Psoas muscle (tissue), 8 donors: ENCODE data around the gene CAMK1D. TPM values are rescaled to one million over a fixed set of nuclear protein-coding genes. Genes with fewer than 3 reads are reported as not detected.
"Not testable (repeated sequence)": the region's sequence is repeated elsewhere in the genome, so short reads cannot be mapped to it uniquely, and the experiment has no call there.

ENCODE experiments used
- ATAC-seq, 4 donors: fragments of 200-7000 bp; cut with Tn5 transposase; one replicate each; pipeline ENCODE4 v1.9.1; 2020; ENCODE audit warnings: moderate library complexity in 3 of 4, mild to moderate bottlenecking in 2 of 4
- DNase-seq, 2 donors: peaks; one replicate each; pipeline ENCODE4 v3.0.0-alpha.2; 2020
- H3K27ac ChIP-seq: fragments of 200-600 bp; one replicate; pipeline ENCODE4 v1.8.0; 2022
- H3K27me3 ChIP-seq, 3 donors: fragments of 200-600 bp in 1 of 3; one replicate each; pipeline versions ENCODE4 v1.6.1 to v1.8.0; 2013 to 2022; ENCODE audit warnings: low read length in 2 of 3, mild to moderate bottlenecking in 2 of 3, moderate library complexity in 1 of 3; ENCODE audit not compliant: insufficient read depth in 3 of 3
- H3K36me3 ChIP-seq, 2 donors: fragments of 200-600 bp in 1 of 2; one replicate each; pipeline versions ENCODE4 v1.6.1 to v1.8.0; 2013 to 2022; ENCODE audit warnings: low read depth in 1 of 2, mild to moderate bottlenecking in 1 of 2, moderate library complexity in 1 of 2; ENCODE audit not compliant: insufficient read depth in 1 of 2
- H3K4me1 ChIP-seq: fragments of 200-600 bp; one replicate; pipeline ENCODE4 v1.8.0; 2022
- H3K4me3 ChIP-seq: fragments of 200-600 bp; one replicate; pipeline ENCODE4 v1.8.0; 2022; ENCODE audit warnings: mild to moderate bottlenecking
- H3K9me3 ChIP-seq: fragments of 200-600 bp; one replicate; pipeline ENCODE4 v1.8.0; 2022
- CTCF ChIP-seq: fragments of 200-600 bp; IDR thresholded peaks from one replicate; pipeline ENCODE4 v1.8.0; 2022; ENCODE audit warnings: antibody characterized with exemption
- WGBS, 3 donors: extraction: QIAGEN DNeasy Blood & Tissue Kit; methylation state at CpG; one replicate each; pipeline versions ENCODE4 v1.1.6 to v1.1.7; 2013; 5-methylcytosine and 5-hydroxymethylcytosine counted together
- intact Hi-C, 2 donors: fragments of 100-400 bp; cut with DNase I; formaldehyde crosslinking; loops; one replicate each; pipeline versions ENCODE4 v1.11.0 to v1.14.2; 2022
- polyA plus RNA-seq, 3 donors: library from polyadenylated mRNA; stranded (reverse); fragments of 200-250 nt; gene quantifications; one replicate each; pipeline ENCODE4 v1.2.3, GENCODE V29; 2013
- total RNA-seq, 4 donors: library from RNA; stranded (reverse); fragmentation: NEBNext Ultra II Directional in 2 of 4; extraction: Animal tissue kit (Norgen Biotek cat#: 25700) in 2 of 4; gene quantifications; one replicate each; pipeline versions ENCODE4 v1.2.1 to v1.2.4, GENCODE V29; 2021 to 2023
- donor health status: healthy with polysubstance abuse.
- donor health status: DM: no; HTN: no; CAD: no; lungs with moderate emphysema.
- donor health status: Bipolar disorder and iron deficiency.
- donor health status: healthy.
- donor health status: DM: yes; HTN: yes; CAD: no.
- donor health status: DM: no; HTN: no; CAD: no.
- donor health status: DM: no; HTN: no; CAD: no.
- donor health status: DM: yes; HTN: yes; CAD: no.

Gene CAMK1D
- total and polyA plus RNA-seq, 7 donors: 0.39 to 1.8 (median 0.53) TPM

- H3K4me1 ChIP-seq: no peaks in the 10 kb centered on the region
- no peaks in the 10 kb centered on the region for H3K9me3 ChIP-seq
- DNase-seq: no peak
- no peak for ATAC-seq
- no peaks in the 10 kb centered on the region for H3K27me3 ChIP-seq
- no peak for TF ChIP-seq CTCF
- intact Hi-C loops: no loop called here
- H3K27ac ChIP-seq: no peak overlapping the region
- H3K36me3 ChIP-seq: no peaks in the 10 kb centered on the region
- no peak overlapping the region for H3K4me3 ChIP-seq
- WGBS, 3 donors: 52 to 58% (median 52%) methylated on average over 4 of the region's 4 CpGs
These were observed 454.4 kb downstream of the CAMK1D start for GRCh38 chr10:12803776-12804175.

- no peaks in the 10 kb centered on the region for H3K9me3 ChIP-seq
- no peaks in the 10 kb centered on the region for H3K27me3 ChIP-seq
- DNase-seq (no peak), ATAC-seq (no peak)
- TF ChIP-seq CTCF: no peak
- no peak overlapping the region for H3K27ac ChIP-seq
- intact Hi-C loops: no loop called here
- H3K4me1 ChIP-seq: no peaks in the 10 kb centered on the region
- H3K36me3 ChIP-seq: no peaks in the 10 kb centered on the region
- 42 to 49% (median 44%) methylated on average over 12 of the region's 12 CpGs for WGBS, 3 donors
- H3K4me3 ChIP-seq: no peak overlapping the region
These were observed 457.1 kb downstream of the CAMK1D start for GRCh38 chr10:12806228-12807095.

- no peaks in the 10 kb centered on the region for H3K36me3 ChIP-seq
- no peak overlapping the region for H3K4me3 ChIP-seq
- no peak for TF ChIP-seq CTCF
- intact Hi-C loops: no loop called here
- no peaks in the 10 kb centered on the region for H3K9me3 ChIP-seq
- no peaks in the 10 kb centered on the region for H3K27me3 ChIP-seq
- H3K27ac ChIP-seq: no peak overlapping the region
- ATAC-seq (no peak), DNase-seq (no peak)
- H3K4me1 ChIP-seq: no peaks in the 10 kb centered on the region
- WGBS, 3 donors: 58 to 63% (median 59%) methylated on average over 10 of the region's 10 CpGs
These were observed 457.9 kb downstream of the CAMK1D start for GRCh38 chr10:12807096-12807755.

GRCh38 chr10:12808014-12808613, 458.8 kb downstream of the CAMK1D start:
- 88 to 92% (median 92%) methylated on average over 11 of the region's 11 CpGs for WGBS, 3 donors
- DNase-seq: no peak
- Histone ChIP-seq H3K36me3 (no peaks in the 10 kb centered on the region), H3K27ac (no peak overlapping the region), H3K27me3 (no peaks in the 10 kb centered on the region), H3K4me1 (no peaks in the 10 kb centered on the region), H3K9me3 (no peaks in the 10 kb centered on the region), H3K4me3 (no peak overlapping the region)
- no peak for ATAC-seq
- TF ChIP-seq CTCF: no peak
- intact Hi-C loops: no loop called here

- DNase-seq, H3K27ac ChIP-seq, ATAC-seq, intact Hi-C loops, H3K27me3 ChIP-seq, H3K36me3 ChIP-seq, H3K4me3 ChIP-seq, H3K4me1 ChIP-seq, H3K9me3 ChIP-seq: not testable (repeated sequence)
- 93 to 97% (median 96%) methylated on average over 5 to 6 of the region's 6 CpGs for WGBS, 3 donors
These were observed 460.7 kb downstream of the CAMK1D start for GRCh38 chr10:12810046-12810445.
